Measurements from ENCODE around the gene AGMO. TPM values are rescaled to one million over a fixed set of nuclear protein-coding genes. Genes with fewer than 3 reads are reported as not detected.

AGMO gene
- polyA plus RNA-seq, 2 of the 4 experiments (the other 2 are of a cell fraction) = 2.6 to 7.9 TPM

GRCh38 chr7:15166620-15167019 lies 395.2 kb downstream of the AGMO start:
- Histone ChIP-seq H3K9me3 (no peaks in the 10 kb centered on the region), H3K4me2 (no peak overlapping the region), H3K4me1 (no peaks in the 10 kb centered on the region), H3K4me3 (no peak overlapping the region), H3K27ac (no peak overlapping the region)
- ChIA-PET POLR2A (no interaction called here), CTCF (no interaction called here)
- no peak for DNase-seq (ENCODE audit: low read depth in 1 of 2, low spot score in 1 of 2)
- WGBS (ENCODE audit: missing lambda C conversion rate) = 83% methylated on average over 1 of the region's 1 CpG
- no peak for ATAC-seq
- TF ChIP-seq, protein P1, sequence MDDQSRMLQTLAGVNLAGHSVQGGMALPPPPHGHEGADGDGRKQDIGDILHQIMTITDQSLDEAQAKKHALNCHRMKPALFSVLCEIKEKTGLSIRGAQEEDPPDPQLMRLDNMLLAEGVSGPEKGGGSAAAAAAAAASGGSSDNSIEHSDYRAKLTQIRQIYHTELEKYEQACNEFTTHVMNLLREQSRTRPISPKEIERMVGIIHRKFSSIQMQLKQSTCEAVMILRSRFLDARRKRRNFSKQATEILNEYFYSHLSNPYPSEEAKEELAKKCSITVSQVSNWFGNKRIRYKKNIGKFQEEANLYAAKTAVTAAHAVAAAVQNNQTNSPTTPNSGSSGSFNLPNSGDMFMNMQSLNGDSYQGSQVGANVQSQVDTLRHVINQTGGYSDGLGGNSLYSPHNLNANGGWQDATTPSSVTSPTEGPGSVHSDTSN (IDR thresholded peaks at IDR 0.05) = no peak
- TF ChIP-seq MAZ (IDR thresholded peaks at IDR 0.05; ENCODE audit: borderline replicate concordance, low read depth, low read length) = no peak
- no peak for TF ChIP-seq HMGXB4 (CRISPR knock-in tag; IDR thresholded peaks at IDR 0.05; ENCODE audit: borderline replicate concordance)
- no peak for TF ChIP-seq HES2 (IDR thresholded peaks at IDR 0.05)
- TF ChIP-seq HDAC2 (IDR thresholded peaks at IDR 0.05) = no peak
- FAIRE-seq = no peak

DNA sequence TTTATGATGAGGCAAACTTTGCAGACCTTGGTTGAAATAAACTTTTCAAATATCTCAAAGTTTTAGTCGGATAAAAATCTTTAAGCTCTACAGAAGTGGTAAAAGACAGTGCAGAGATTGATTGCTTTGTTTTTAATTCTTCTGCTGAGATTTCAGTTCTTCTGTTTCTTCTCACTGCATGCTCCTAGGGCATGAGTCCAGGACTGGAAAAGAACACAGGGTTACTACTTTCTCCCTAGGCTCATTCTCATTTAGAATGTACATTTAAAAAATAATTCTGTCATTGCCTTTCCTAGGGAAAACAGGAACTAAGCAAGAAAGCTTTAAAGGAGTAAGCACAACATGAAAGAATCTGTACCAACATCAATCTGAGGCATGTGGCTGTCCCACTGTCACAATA lies 402.6 kb downstream of the AGMO start:
- Histone ChIP-seq H3K4me2 (no peak overlapping the region), H3K27ac (no peak overlapping the region), H3K4me3 (no peak overlapping the region), H3K9me3 (no peaks in the 10 kb centered on the region), H3K4me1 (no peaks in the 10 kb centered on the region)
- POLR2A ChIA-PET = no interaction called here
- ATAC-seq (no peak), DNase-seq (ENCODE audit: low read depth in 1 of 2, low spot score in 1 of 2) (no peak), FAIRE-seq (no peak)
- TF ChIP-seq RFX5 (IDR thresholded peaks at IDR 0.05) (no peak), ZC3H11A (IDR thresholded peaks at IDR 0.05) (no peak), KDM5A (IDR thresholded peaks at IDR 0.05) (no peak), HMGXB4 (CRISPR knock-in tag; IDR thresholded peaks at IDR 0.05; ENCODE audit: borderline replicate concordance) (no peak), NPAS2 (CRISPR knock-in tag; IDR thresholded peaks at IDR 0.05; ENCODE audit: borderline replicate concordance) (no peak), NFE2L2 (conservative IDR thresholded peaks at IDR 0.05; ENCODE audit: low read length) (no peak)
- WGBS (ENCODE audit: missing lambda C conversion rate) = 3% methylated on average over 1 of the region's 1 CpG
- CTCF ChIA-PET = no interaction called here

DNA sequence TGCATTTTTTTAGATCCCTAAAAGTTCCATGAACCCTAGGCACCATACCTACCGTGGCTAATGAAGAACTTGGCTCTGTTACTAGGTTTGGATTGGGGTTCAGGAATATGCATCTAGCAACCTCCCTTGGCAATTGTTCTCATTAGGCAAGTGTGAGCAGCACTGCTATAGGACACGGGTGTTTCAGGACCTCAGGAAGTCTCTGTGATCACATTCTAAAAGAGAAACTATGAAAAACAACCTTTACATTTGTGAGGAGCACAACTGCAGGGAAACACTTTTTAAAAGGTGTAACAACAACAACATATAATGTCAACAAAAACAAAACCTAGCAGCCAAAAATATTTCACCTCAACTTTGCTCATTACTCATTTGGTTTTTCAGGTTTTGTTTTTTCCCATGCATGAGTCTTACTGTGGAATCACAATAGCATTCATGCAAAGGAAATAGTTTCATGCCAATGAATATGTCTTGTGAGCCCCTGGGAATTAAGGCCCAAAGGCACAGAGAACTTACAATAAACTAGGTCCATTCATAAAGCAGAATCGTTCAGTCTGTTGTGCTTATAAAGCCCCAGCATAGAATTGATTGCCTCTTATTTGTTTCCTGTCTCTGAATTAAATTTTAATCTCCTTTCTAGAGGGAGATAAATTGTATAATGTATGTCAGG lies 403.5 kb downstream of the AGMO start:
- TF ChIP-seq FOSB (CRISPR knock-in tag; IDR thresholded peaks at IDR 0.05) (no peak), CHD2 (IDR thresholded peaks at IDR 0.05; ENCODE audit: low read length, partially characterized antibody) (no peak), TFCP2L1 (CRISPR knock-in tag; IDR thresholded peaks at IDR 0.05) (no peak), CEBPB (IDR thresholded peaks at IDR 0.05) (no peak), FOSL2 (IDR thresholded peaks at IDR 0.05) (no peak), FOSL2 (CRISPR knock-in tag; IDR thresholded peaks at IDR 0.05) (no peak), EHF (CRISPR knock-in tag; IDR thresholded peaks at IDR 0.05) (no peak), CTCF (IDR thresholded peaks at IDR 0.05) (no peak), ZSCAN20 (CRISPR knock-in tag; IDR thresholded peaks at IDR 0.05) (no peak)
- TF ChIP-seq, protein P1 (IDR thresholded peaks at IDR 0.05) = no peak
- Histone ChIP-seq H3K9me3 (no peaks in the 10 kb centered on the region), H3K4me1 (no peaks in the 10 kb centered on the region), H3K27ac (no peak overlapping the region), H3K4me2 (no peak overlapping the region), H3K4me3 (no peak overlapping the region)
- FAIRE-seq (no peak), DNase-seq (ENCODE audit: low read depth in 1 of 2, low spot score in 1 of 2) (no peak), ATAC-seq (no peak)
- WGBS (ENCODE audit: missing lambda C conversion rate) = 8% methylated on average over 3 of the region's 3 CpGs
- POLR2A ChIA-PET = no interaction called here
- CTCF ChIA-PET = no interaction called here
